Subcutaneous adipose tissue (tissue), 4 donors: ENCODE measurements around the gene CYREN. TPM values are rescaled to one million over a fixed set of nuclear protein-coding genes. Genes with fewer than 3 reads are reported as not detected.

Source experiments
- total RNA-seq, 4 donors: library from RNA; depleted of rRNA; stranded (reverse); fragments of >200 nt; gene quantifications; one replicate each; pipeline ENCODE4 v1.1.0, GENCODE V29; 2016
- TF ChIP-seq, protein P1 (sequence below): fragments of 450-650 bp; IDR thresholded peaks from one replicate; pipeline ENCODE4 v1.5.1; 2016; ENCODE audit warnings: low read depth, mild to moderate bottlenecking, control low read depth, antibody characterized with exemption, moderate library complexity

The CYREN gene
- total RNA-seq, 4 donors from 2014 or later, result 21.9 to 33.0 (median 29.8) TPM

DNA sequence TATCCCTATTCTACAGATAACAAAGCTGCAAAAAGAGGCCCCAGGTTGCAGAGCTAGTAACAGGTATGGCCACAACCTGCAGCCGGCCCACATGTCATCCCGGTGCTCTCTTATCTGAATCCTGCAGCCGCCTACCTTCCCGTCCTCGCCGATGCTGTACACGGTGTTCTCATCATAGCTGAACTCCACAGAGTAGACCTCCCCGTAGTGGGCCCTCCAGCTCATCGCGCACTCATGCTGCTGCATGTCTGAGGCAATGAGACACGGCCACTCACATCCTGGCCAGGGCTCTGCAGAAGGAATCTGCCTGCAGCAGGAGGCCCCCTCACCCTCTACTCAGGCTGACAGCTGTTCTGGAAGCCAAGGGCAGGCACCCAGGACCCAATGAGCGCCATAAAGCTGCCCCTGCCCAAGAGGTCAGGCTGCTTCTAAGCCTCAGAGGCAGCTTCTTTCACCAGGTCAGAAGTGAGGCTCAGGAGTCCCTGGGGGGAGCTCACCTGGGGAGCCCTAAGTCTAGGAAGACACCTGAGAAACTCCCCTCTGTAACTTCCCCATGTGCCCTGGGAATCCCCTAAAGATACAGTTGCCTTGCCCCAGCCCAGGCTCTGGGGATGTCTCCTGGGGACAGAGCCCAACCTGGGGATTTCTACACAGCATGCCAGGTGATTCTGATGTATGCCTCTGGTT, 17.9 kb upstream of the CYREN start:
- TF ChIP-seq, protein P1, sequence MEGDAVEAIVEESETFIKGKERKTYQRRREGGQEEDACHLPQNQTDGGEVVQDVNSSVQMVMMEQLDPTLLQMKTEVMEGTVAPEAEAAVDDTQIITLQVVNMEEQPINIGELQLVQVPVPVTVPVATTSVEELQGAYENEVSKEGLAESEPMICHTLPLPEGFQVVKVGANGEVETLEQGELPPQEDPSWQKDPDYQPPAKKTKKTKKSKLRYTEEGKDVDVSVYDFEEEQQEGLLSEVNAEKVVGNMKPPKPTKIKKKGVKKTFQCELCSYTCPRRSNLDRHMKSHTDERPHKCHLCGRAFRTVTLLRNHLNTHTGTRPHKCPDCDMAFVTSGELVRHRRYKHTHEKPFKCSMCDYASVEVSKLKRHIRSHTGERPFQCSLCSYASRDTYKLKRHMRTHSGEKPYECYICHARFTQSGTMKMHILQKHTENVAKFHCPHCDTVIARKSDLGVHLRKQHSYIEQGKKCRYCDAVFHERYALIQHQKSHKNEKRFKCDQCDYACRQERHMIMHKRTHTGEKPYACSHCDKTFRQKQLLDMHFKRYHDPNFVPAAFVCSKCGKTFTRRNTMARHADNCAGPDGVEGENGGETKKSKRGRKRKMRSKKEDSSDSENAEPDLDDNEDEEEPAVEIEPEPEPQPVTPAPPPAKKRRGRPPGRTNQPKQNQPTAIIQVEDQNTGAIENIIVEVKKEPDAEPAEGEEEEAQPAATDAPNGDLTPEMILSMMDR, result no peak

DNA sequence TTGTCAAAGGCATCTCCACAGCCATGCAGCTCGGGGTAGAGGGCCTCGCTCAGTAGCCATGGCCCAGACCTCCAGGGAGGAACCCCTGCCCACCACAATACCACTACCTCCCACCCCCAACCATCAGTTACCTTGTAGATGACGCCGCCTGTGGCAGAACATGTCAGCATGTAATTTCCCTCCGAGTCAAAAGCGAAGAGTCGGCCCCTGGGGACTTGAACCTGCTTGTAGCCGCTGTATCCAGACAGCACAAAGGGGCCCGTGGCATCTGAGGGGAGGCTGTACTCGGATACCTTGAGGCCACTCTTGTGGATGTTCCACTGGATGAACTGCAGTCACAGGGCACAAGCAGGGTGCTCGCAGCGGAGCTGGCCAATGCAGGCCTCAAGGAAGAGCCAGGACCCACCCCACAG, 16.3 kb upstream of the CYREN start:
- TF ChIP-seq, protein P1, result no peak

DNA sequence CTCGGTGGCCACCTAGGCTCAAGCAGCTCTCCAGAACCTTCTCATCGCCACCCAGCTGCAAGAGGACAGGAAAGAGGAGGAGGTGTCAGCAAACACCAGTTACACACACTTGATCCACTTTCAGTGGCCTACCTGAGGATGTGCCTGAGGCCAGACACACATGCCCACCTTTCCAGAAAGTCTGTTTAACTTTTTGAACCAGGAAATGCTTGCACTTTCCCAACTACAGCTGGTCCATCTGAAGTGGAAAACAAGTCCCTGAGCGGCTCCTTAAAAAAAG, 15.7 kb upstream of the CYREN start:
- TF ChIP-seq, protein P1, result no peak

DNA sequence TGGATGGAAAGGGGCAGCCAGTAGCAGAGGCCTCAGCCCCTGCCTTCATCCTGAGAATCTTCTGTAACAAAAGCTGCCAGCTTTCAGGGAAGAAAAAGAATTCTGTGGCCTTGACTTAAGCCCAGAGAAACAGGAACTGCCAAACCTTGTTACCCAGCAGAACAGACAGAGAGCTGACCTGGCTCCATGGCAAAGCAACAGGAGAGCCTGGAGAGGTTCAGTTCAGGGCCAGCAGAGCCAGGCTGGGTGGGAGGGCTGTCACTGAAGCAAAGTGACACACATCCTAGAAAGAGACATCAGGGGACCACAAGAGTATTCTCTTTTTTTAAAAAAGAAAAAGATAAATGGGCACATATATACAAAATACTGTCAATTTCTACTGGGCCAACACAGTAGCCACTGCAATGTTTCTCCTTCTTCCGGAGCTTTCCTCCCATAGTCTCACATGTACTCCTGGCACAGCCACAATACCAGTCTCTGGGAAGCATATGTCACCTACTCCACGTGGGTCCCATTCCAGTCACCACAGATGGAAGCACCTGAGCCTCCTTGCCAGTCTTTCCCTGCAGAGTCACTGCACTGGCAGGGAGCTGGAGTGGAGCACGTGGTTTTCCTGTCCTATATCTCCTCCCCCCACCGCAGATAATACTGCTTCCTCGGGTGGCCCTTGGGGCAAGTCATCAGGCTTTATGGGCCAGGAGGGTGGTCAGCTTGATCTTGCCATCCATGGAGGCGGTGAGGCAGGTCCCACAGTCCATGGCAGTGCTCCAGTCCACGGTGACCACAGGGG, 15.2 kb upstream of the CYREN start:
- TF ChIP-seq, protein P1, result no peak

DNA sequence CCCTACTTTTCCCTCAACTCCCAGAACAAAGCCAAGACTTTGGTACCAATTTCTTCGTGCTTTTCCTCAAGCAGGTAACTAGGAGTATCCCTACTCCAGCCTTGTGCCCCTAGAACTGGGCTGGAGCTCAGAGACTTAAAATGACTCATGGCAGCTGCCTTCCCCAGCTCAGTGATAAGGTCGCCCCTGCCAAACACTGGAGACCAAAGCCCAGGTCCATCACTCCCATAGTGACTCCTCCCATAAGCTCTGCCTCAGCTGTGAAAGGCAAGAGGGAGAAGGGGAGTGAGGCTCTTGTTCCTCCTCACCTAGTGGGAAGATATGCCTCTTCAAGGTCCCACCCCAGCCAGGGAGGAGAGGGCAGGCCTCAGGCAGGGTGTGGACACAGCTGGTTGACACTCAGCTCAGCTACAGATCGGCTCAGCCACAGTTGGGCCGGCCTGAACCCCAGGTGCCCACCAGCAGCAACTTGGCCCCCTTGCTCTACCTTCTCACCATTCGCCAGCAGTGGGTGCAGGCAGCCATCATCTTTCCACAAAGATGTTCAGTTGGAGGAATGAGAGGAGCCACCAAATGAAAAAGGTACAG, 13.8 kb upstream of the CYREN start:
- TF ChIP-seq, protein P1, result no peak

DNA sequence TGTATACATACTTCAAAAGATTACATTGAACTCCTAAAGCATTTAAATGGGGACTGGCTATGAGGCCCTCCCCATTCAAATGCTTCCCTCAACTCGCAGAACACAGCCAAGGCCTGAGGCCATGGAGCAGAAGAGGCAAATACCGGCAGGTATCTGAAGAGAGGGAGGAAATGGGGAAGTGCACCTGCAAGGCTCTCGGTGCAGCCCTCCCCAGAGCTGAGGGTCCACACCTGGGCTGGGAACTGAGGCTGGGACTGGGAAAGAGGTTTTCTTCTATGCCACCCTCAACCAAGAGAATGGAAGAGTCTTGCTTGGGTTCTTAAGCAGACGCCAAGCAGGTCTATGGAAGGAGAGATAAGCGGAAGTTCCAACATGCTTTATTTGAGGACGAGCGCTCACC, 13.0 kb upstream of the CYREN start:
- TF ChIP-seq, protein P1, result no peak

DNA sequence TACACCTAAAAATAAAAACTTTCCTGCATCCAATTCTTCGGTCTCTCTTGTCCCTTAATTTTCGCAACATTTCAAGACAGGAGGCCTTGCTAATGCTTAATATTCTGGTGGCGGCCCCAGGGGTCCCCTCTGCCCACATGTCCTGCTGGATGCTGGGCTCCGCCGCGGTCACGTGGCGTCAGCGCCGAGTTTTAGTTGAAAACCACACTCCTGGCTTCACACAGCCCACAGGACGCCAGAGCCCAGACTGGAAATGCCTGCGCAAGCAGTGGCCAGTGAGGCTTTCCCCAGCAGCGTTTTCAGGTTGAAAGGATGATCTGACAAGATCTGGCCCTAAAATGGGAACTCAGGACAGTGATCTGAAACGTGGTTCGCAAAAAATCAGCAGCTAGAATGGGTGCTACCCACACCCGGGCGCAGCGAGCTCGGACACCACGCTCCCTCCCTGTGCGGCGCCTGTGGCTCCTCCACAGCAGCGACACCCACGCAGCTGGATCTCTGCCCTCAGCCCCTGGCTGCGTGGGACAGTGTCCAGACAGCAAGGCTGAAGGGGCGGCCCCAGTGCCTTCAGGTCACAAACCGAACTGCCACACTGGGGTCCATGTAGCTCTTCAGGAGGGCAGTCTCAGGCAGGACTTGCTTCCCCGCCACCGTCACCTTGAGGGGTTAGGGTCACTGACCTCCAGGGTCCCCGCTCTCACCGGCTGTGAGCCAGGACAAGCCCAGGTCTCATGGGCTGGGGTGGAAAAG, 11.6 kb upstream of the CYREN start:
- TF ChIP-seq, protein P1, result no peak
